ENCODE results near the gene DMRT2. TPM values are rescaled to one million over a fixed set of nuclear protein-coding genes. Genes with fewer than 3 reads are reported as not detected.

Gene DMRT2
- total and polyA plus RNA-seq, 2 of the 13 experiments (the other 11 are each of a cell fraction or from before 2014, with no cell fraction given), result not detected

DNA sequence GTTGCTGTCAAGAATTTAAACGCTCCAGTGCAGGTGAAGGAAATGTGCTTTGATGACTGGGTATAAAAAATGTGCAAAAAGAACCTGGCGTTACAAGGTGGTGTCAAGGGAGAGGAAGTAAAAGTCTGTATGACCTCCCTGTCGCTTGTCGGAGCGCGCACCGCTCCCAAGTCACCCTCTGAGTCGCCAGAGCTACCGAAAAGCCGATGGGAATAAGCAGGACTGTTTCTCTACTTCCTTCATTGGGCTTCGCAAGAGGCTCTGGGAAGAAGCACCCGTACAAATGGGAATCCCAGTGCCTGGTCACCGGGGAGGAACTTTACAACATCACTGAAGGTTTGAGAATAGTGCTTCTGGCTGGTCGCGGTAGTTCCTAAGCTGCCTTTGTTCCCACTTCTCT lies 1.3 kb upstream of the DMRT2 start (continued):
- TF ChIP-seq, protein P1, sequence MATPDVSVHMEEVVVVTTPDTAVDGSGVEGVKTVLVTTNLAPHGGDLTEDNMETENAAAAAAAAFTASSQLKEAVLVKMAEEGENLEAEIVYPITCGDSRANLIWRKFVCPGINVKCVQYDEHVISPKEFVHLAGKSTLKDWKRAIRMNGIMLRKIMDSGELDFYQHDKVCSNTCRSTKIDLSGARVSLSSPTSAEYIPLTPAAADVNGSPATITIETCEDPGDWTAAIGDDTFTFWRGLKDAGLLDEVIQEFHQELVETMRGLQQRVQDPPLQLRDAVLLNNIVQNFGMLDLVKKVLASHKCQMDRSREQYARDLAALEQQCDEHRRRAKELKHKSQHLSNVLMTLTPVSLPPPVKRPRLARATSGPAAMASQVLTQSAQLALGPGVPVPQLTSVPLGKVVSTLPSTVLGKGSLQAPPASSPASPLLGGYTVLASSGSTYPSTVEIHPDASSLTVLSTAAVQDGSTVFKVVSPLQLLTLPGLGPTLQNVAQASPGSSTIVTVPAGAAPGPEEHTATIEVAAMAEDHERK (CRISPR knock-in tag; IDR thresholded peaks at IDR 0.05; ENCODE audit: low read depth), result no peak
- TF ChIP-seq ZNF326 (CRISPR knock-in tag; IDR thresholded peaks at IDR 0.05; ENCODE audit: borderline replicate concordance) (no peak), RARA (CRISPR knock-in tag; IDR thresholded peaks at IDR 0.05) (no peak), TGIF2 (CRISPR knock-in tag; IDR thresholded peaks at IDR 0.05) (no peak), RFXANK (CRISPR knock-in tag; IDR thresholded peaks at IDR 0.05) (no peak), ZNF431 (CRISPR knock-in tag; IDR thresholded peaks at IDR 0.05; ENCODE audit: borderline replicate concordance, low read depth) (no peak), ZNF776 (CRISPR knock-in tag; IDR thresholded peaks at IDR 0.05) (no peak)
- TF ChIP-seq, protein P2, sequence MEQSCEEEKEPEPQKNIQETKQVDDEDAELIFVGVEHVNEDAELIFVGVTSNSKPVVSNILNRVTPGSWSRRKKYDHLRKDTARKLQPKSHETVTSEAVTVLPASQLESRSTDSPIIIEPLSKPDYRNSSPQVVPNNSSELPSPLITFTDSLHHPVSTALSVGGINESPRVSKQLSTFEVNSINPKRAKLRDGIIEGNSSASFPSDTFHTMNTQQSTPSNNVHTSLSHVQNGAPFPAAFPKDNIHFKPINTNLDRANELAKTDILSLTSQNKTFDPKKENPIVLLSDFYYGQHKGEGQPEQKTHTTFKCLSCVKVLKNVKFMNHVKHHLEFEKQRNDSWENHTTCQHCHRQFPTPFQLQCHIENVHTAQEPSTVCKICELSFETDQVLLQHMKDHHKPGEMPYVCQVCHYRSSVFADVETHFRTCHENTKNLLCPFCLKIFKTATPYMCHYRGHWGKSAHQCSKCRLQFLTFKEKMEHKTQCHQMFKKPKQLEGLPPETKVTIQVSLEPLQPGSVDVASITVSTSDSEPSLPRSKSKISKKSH (CRISPR knock-in tag; IDR thresholded peaks at IDR 0.05; ENCODE audit: borderline replicate concordance), result no peak
- TF ChIP-seq, protein P3, sequence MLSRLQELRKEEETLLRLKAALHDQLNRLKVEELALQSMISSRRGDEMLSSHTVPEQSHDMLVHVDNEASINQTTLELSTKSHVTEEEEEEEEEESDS (CRISPR knock-in tag; IDR thresholded peaks at IDR 0.05; ENCODE audit: borderline replicate concordance), result no peak
- TF ChIP-seq, protein P4, sequence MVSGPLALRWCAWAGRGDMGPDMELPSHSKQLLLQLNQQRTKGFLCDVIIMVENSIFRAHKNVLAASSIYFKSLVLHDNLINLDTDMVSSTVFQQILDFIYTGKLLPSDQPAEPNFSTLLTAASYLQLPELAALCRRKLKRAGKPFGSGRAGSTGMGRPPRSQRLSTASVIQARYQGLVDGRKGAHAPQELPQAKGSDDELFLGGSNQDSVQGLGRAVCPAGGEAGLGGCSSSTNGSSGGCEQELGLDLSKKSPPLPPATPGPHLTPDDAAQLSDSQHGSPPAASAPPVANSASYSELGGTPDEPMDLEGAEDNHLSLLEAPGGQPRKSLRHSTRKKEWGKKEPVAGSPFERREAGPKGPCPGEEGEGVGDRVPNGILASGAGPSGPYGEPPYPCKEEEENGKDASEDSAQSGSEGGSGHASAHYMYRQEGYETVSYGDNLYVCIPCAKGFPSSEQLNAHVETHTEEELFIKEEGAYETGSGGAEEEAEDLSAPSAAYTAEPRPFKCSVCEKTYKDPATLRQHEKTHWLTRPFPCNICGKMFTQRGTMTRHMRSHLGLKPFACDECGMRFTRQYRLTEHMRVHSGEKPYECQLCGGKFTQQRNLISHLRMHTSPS (CRISPR knock-in tag; IDR thresholded peaks at IDR 0.05; ENCODE audit: low read depth), result no peak

All from HepG2 (cell line).